Stromal cell of bone marrow (primary cell): ENCODE measurements around the gene MRPL45.
"Not testable (repeated sequence)": the region's sequence is repeated elsewhere in the genome, so short reads cannot be mapped to it uniquely, and the experiment has no call there.

Experiments used
- DNase-seq: peaks from one replicate; pipeline ENCODE4 v3.0.0-alpha.2; 2012; ENCODE audit warnings: low read depth

MRPL45 gene

GRCh38 chr17:38296834-38297517 is at the start of gene MRPL45:
Gene MRPL45, plus strand, starts transcription at chr17:38297168. Its CDS starts 16 bp downstream, at chr17:38297184.
- DNase-seq = peak; percentile 90

DNA sequence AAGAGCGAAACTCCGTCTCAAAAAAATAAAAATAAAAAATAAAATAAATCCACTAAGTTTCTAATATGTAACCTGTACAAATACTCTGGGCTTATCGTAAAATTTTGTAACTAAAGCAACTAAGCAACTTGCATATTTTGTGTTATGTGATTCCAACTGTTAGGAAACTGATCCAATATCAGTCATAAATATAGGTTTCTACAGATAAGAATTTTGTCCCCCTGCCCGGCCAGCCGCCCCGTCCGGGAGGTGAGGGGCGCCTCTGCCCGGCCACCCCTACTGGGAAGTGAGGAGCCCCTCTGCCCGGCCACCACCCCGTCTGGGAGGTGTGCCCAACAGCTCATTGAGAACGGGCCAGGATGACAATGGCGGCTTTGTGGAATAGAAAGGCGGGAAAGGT is 43.8 kb upstream of the MRPL45 start:
- not testable (repeated sequence) for DNase-seq

DNA sequence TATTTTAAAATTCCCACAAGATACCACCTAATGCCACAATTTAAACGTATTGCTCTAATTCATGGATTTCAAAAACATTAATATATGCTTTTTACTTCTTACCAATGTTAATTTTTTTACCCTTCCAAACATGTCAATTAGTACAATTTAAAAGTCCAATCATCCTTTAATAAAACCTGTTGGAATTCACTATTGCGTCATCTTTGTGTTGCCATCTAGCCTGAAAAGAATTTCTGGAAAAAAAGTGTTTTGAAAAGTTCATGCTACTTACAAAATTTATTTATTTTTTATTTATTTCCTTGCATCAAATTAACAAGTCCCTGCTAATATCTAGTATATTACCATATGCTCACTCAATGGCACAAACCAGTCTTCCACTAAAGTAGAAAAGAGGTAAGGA is 42.6 kb upstream of the MRPL45 start:
- not testable (repeated sequence) for DNase-seq

GRCh38 chr17:38257013-38257621 is 39.9 kb upstream of the MRPL45 start:
- peak; percentile 47 for DNase-seq

- DNase-seq = not testable (repeated sequence)
These were observed 30.9 kb upstream of the MRPL45 start for GRCh38 chr17:38265974-38266506.

- DNase-seq = not testable (repeated sequence)
These were observed 30.4 kb upstream of the MRPL45 start for GRCh38 chr17:38266571-38266970.

DNA sequence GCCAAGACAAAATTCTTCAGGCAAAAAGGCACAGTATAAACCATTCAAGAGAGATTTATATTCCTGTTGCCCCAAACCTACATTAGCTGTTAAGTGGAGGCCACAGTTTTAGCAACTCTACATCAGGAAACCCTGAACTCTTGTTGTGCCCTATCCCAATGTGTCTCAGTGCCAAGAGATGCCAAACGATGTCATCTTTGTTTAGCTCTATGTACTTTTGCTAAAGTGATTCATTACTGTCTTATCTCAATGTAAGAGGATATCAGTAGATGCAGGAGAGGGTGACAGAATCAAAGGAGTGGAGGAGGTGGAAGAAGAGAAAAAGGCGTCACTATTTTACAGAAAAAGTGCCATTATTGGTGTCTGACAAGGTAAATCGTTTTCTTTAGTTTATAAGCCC is 28.8 kb upstream of the MRPL45 start:
- not testable (repeated sequence) for DNase-seq

DNA sequence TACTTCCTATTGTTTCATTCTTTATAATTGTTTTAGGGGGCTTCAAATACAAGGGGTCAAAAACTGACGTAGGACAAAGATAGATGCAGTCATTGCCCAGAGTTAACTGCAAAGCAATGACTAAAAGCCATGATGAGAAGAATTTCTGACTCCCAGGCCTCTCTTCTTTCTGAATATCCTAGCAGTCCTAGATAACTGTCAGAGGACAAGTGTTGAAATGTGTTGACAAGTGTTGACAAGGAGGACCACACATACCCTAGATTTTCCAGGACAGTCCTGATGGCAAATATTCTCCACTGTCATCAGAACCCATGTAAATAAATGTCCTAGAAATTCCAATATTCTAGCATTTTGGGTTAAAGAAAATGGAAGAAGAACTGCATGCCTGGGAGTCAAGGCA is 27.9 kb upstream of the MRPL45 start:
- not testable (repeated sequence) for DNase-seq

GRCh38 chr17:38269552-38269951 is 27.4 kb upstream of the MRPL45 start:
- DNase-seq = not testable (repeated sequence)

- not testable (repeated sequence) for DNase-seq
These were observed 11.0 kb upstream of the MRPL45 start for GRCh38 chr17:38285994-38286393.

DNA sequence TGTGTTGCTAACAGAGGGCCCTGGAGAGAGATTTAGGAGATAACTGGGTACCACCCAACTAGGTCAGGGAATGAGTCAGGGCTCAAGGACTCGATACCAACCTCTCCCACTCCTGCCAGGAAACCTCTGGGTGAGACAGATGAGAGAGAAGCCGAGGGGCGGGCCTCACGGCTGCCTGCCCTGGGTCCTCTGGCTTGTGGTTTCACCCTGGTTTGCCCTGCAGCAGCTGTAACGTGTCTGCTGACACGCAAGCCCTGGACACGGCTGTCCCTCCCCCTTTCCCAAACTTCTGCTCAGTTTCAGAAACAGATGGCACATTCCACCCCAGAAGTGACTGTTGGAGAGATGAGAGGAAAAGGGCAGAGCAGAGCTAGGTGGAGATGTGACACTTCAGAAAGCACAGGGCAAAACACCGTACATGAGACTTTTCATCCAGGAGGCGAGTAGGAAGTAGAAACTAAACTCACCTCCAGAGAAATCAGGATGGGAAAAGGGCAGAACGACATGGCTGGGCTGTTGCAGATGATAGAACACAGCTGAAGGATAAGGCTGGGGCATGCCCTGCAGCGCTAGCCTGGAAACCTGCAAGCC is 10.4 kb upstream of the MRPL45 start:
- not testable (repeated sequence) for DNase-seq

DNA sequence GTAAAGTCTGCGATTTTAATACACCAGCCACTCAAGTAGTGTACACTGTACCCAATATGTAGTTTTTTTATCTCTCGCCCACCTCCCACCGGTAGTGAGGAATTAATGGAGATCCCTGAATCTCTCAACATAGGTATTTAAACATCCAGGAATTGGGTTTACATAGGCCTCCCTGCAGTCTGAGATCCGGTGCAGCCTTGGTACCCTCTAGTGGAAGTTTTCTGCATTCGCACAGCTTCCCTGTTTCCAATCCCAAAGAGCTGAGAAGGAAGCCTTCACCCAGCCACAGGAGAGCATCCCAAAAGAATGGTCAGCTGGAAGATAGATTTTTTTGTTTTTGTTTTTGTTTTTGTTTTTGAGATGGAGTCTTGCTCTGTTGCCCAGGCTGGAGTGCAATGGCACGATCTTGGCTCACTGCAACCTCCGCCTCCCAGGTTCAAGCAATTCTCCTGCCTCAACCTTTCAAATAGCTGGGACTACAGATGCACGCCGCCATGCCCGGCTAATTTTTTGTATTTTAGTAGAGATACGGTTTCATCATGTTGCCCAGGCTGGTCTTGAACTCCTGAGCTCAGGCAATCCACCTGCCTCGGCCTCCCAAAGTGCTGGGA is 8.6 kb upstream of the MRPL45 start:
- not testable (repeated sequence) for DNase-seq

DNA sequence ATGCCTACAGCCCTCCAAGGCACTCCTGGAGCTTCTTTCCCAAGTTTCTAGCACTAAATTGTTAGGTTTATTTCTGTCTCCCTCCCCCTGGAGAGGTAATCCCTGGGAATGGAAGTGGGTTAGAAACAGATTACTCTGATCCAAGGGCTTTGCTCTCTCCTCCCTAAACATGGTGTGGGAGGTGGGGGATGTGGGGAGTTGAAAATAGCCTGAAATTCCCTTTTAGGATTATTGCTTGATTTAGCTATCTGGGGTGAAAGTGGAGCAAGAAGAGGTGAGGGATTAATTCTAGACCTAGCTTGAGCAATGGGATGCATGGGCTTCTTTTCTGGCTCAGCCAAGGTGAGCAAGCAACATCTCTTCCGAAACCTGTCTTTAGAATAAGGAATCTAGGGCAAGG is 7.2 kb upstream of the MRPL45 start:
- not testable (repeated sequence) for DNase-seq

- not testable (repeated sequence) for DNase-seq
These were observed 1.2 kb upstream of the MRPL45 start for GRCh38 chr17:38295602-38296365.

GRCh38 chr17:38315497-38315896 is 18.5 kb downstream of the MRPL45 start:
- DNase-seq = no peak

- no peak for DNase-seq
These were observed 20.1 kb downstream of the MRPL45 start for GRCh38 chr17:38317081-38317480.

DNA sequence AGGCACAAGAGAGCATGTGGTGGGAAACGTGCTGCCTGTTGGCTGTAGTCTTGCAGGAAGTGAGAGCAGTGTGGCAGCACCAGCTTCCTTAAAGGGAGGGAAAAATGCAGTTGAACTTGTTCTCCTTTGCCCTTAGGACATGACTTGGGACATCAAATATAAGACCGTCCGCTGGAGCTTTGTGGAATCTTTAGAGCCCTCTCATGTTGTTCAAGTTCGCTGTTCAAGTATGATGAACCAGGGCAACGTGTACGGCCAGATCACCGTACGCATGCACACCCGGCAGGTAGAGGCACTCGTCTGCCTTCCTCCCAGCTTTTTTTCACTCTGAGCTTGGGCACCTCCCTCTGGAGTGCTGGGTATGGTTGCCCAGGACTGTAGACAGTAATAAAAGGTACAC is 23.5 kb downstream of the MRPL45 start:
- no peak for DNase-seq

DNA sequence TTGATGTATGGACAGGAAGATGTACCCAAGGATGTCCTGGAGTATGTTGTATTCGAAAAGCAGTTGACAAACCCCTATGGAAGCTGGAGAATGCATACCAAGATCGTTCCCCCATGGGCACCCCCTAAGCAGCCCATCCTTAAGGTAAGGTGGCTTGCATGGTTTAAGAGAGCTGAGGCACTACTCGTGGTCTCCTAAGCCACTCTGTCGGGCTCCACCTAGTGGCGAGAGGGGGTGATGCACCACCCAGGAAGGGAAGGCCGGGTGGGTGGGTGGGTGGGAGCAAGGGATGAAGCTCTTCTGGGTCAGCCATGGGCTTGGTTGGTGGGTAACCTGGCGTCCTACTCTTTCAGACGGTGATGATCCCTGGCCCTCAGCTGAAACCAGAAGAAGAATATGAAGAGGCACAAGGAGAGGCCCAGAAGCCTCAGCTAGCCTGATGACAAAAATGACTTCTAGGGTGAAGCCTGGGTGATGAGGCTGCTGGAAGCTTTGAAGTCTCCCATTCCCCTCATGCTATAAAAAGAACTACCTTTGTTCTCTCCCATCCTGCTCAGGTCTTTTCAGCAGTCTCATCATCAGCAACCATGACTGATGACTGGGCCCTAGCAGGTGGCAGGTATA is 25.3 kb downstream of the MRPL45 start:
- no peak for DNase-seq

DNA sequence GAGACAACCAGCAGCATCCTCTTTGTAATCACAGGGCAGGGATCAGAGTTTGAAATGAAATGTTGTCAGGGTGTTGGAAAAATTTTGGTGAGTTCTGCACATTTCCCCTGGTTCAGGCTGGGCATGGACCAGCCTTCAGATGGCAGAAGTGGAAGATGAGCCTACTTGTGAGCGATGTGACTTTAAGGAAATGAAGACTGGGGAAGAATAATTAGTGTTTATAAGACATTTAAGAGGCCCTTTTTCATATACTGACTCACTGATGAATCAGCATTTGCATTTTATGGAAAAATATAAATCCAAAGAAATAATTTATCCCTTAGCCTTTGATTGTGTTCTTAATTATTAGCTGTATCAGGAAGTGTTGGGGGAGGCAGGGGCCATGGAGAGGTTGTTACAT is 25.9 kb downstream of the MRPL45 start:
- no peak for DNase-seq

DNA sequence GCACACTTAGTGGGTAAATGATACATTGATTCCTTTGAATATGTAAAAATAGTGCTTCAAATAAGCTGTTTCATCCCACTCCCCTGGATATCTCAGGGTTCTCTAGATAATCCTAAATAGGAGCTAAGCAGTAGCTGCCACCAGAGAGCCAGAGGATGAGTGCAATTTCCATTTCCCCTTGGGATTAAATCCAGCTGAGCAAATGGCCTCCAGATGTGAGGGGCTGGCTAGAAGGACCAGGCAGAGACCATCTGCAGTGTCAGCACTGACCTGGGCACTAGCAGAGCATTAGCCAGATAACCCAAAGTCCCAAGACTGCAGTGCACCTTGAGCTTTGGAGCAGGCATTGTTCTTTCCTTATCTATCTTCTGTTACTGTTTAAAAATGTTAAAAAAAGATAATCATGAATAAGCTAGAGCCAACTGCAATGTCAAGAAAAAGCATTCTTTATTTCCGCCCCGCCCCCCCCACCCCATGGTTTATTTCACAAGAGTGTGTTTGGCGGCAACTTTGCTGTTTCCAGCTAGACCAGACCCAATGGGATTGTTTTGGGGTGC is 27.3 kb downstream of the MRPL45 start:
- DNase-seq = no peak

DNA sequence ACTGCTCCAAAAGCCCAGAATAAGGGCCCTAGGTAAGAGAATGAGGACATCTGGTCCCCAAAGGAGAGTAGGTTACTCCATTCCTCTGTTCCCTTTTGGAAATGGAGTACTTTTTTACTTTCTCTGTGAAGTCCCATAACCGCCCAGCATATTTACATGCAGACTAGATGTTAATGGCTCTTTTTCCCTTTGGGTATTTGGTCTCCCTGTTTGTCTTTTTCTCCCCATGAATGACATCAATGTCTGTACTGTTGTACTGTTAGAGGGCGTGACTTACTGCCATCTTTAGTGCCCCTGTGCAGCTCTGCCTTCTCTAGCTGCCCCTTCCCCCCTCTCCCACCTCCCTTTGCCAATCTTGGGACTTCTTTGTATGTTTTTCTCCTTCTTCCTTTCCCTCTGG is 27.8 kb downstream of the MRPL45 start:
- DNase-seq = no peak
